Loucy (cell line): ENCODE results near the gene TCEA3.

Experiments used
- H2AFZ ChIP-seq: fragments of 200-600 bp; sonication (generic); 2 replicates; pipeline ENCODE4 v1.6.0; 2016; ENCODE audit warnings: antibody characterized with exemption, mild to moderate bottlenecking, low read length, moderate library complexity
- H3F3A ChIP-seq: fragments of 200-600 bp; 2 replicates; pipeline ENCODE4 v1.6.0; 2016; ENCODE audit warnings: antibody characterized with exemption, low read depth, mild to moderate bottlenecking
- H3K27me3 ChIP-seq: fragments of 200-600 bp; sonication (generic); 2 replicates; pipeline ENCODE4 v1.6.1; 2014; ENCODE audit warnings: low read length, mild to moderate bottlenecking; ENCODE audit not compliant: insufficient read depth, poor library complexity, severe bottlenecking
- H3K36me3 ChIP-seq: fragments of 200-600 bp; sonication (generic); 2 replicates; pipeline ENCODE4 v1.6.1; 2016; ENCODE audit warnings: low read length; ENCODE audit not compliant: insufficient read depth
- H3K4me1 ChIP-seq: fragments of 200-600 bp; sonication (generic); 2 replicates; pipeline ENCODE4 v1.5.1; 2014; ENCODE audit warnings: low read length, mild to moderate bottlenecking; ENCODE audit not compliant: insufficient read depth, poor library complexity, severe bottlenecking
- H3K4me2 ChIP-seq: fragments of 200-600 bp; sonication (generic); 2 replicates; pipeline ENCODE4 v1.6.0; 2014; ENCODE audit warnings: antibody characterized with exemption, low read length, low read depth, mild to moderate bottlenecking; ENCODE audit not compliant: poor library complexity, severe bottlenecking
- H3K4me3 ChIP-seq: fragments of 200-600 bp; sonication (generic); 2 replicates; pipeline ENCODE4 v1.5.1; 2014; ENCODE audit warnings: low read length, mild to moderate bottlenecking, mixed read lengths; ENCODE audit not compliant: poor library complexity, severe bottlenecking
- H3K79me2 ChIP-seq: fragments of 200-600 bp; sonication (generic); 2 replicates; pipeline ENCODE4 v1.6.1; 2014; ENCODE audit warnings: low read length; ENCODE audit not compliant: insufficient read depth
- H3K9ac ChIP-seq: fragments of 200-600 bp; sonication (generic); 2 replicates; pipeline ENCODE4 v1.6.0; 2014; ENCODE audit warnings: mild to moderate bottlenecking, low read depth, low read length, moderate library complexity; ENCODE audit not compliant: poor library complexity, severe bottlenecking
- H3K9me2 ChIP-seq: fragments of 200-600 bp; sonication (generic); replicated peaks from 2 replicates; pipeline ENCODE4 v1.6.1; 2016; ENCODE audit warnings: low read depth, low read length, mixed read lengths
- H3K9me3 ChIP-seq: fragments of 200-600 bp; sonication (generic); 2 replicates; pipeline ENCODE4 v1.6.1; 2014; ENCODE audit warnings: mild to moderate bottlenecking, antibody characterized with exemption, low read length, low read depth; ENCODE audit not compliant: insufficient read depth
- H4K20me1 ChIP-seq: fragments of 200-600 bp; sonication (generic); 2 replicates; pipeline ENCODE4 v1.6.0; 2014; ENCODE audit warnings: antibody characterized with exemption, low read length, mild to moderate bottlenecking; ENCODE audit not compliant: insufficient read depth, poor library complexity, severe bottlenecking
- EZH2phosphoT487 ChIP-seq: fragments of 200-600 bp; IDR thresholded peaks from 2 replicates; pipeline ENCODE4 v1.6.1; 2018; ENCODE audit warnings: antibody characterized with exemption, mild to moderate bottlenecking, moderate library complexity, borderline replicate concordance
- TF ChIP-seq, protein P1 (sequence below): fragments of 200-600 bp; sonication (generic); conservative IDR thresholded peaks from 2 replicates; pipeline ENCODE4 v1.5.1; 2014; ENCODE audit warnings: mild to moderate bottlenecking, antibody characterized with exemption, low read length

TCEA3 gene

DNA sequence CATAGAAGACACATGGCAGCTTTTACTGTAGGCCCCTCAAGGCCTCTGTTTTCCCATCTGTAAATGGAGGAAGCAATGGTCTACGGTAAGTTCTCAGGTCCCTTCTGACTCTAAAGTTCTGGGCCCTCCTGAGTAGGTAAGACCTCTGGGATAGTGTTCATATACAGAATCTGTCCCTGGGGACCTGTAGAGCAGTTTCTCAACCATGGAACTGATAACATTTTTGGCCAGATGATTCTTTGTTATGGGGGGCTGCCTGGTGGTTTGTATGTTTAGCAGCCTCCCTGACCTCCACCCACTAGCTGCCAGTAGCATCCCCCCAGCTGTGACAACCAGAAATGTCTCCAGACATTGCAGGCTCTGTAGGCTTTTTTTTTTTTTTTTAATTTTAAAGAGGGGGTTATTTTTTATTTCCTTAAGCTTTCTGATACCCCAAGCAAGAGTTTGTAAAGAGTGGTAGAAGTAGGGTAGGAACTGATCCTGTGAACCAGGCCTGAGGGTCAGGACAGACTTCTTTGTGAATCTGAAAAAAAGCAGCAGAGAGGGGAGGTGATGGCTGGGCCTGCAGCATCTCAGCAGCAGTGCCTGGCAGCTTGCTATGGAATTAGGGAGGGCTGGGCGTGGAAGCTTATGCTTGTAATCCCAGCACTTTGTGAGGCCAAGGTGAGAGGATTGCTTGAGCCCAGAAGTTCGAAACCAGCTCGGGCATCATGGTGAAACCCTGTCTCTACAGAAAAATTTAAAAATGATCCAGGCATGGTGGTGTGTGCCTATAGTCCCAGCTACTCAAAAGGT is 20.2 kb upstream of the TCEA3 start:
- no peaks in the 10 kb centered on the region for H3K9me2 ChIP-seq
- H4K20me1 ChIP-seq: no peaks in the 10 kb centered on the region
- H2AFZ ChIP-seq: no peak overlapping the region
- no peak overlapping the region for H3K9ac ChIP-seq
- H3K79me2 ChIP-seq: no peaks in the 10 kb centered on the region
- no peak for TF ChIP-seq EZH2phosphoT487
- TF ChIP-seq, protein P1, sequence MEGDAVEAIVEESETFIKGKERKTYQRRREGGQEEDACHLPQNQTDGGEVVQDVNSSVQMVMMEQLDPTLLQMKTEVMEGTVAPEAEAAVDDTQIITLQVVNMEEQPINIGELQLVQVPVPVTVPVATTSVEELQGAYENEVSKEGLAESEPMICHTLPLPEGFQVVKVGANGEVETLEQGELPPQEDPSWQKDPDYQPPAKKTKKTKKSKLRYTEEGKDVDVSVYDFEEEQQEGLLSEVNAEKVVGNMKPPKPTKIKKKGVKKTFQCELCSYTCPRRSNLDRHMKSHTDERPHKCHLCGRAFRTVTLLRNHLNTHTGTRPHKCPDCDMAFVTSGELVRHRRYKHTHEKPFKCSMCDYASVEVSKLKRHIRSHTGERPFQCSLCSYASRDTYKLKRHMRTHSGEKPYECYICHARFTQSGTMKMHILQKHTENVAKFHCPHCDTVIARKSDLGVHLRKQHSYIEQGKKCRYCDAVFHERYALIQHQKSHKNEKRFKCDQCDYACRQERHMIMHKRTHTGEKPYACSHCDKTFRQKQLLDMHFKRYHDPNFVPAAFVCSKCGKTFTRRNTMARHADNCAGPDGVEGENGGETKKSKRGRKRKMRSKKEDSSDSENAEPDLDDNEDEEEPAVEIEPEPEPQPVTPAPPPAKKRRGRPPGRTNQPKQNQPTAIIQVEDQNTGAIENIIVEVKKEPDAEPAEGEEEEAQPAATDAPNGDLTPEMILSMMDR: no peak
- H3F3A ChIP-seq: no peaks in the 10 kb centered on the region
- H3K4me3 ChIP-seq: no peak overlapping the region
- no peaks in the 10 kb centered on the region for H3K27me3 ChIP-seq
- H3K36me3 ChIP-seq: no peaks in the 10 kb centered on the region
- no peak overlapping the region for H3K4me2 ChIP-seq
- no peaks in the 10 kb centered on the region for H3K4me1 ChIP-seq
- H3K9me3 ChIP-seq: no peaks in the 10 kb centered on the region

DNA sequence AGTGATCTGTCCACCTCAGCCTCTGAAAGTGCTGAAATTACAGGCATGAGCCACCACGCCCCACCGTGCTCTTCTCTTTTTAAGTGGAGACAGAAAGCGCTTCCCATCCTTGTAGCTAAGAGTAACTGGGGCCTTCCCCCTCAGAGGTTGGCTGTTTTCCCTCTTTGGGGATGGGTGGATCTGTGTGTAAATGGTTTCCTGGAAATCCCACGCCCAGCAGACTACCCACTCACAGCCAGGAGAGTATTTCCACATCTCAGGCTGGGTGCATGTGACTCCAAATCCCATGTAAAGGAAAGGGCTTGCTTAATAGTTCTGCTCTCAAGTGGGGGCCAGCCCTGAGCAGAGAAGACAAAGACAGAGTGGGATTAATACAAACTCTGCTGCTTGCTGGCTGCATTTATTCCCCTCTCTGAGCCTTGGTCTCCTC is 19.6 kb upstream of the TCEA3 start:
- no peak overlapping the region for H2AFZ ChIP-seq
- H3K9ac ChIP-seq: no peak overlapping the region

DNA sequence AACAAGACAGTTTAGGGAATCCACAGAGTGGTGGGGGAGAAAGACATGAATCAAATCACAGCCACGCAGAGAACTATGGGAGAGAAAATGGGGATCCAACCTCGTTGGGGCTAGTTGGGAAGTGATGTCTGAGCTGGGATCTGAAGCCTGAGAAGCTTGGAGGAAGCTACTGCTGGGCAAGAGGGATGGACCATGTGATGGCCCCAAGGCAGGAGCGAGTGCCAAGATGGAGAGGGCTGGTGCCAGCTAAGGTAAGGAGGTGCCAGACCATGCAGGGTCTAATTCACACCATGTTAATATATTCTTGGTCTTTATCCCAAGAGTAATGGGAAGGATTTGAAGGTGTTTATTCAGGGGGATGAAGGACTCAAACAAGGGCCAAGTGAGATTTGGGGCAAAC is 18.2 kb upstream of the TCEA3 start:
- Histone ChIP-seq H3F3A (no peaks in the 10 kb centered on the region), H2AFZ (no peak overlapping the region), H3K27me3 (no peaks in the 10 kb centered on the region), H3K4me1 (no peaks in the 10 kb centered on the region), H3K36me3 (no peaks in the 10 kb centered on the region), H3K79me2 (no peaks in the 10 kb centered on the region), H3K9me3 (no peaks in the 10 kb centered on the region), H3K9me2 (no peaks in the 10 kb centered on the region), H3K4me2 (no peak overlapping the region), H3K4me3 (no peak overlapping the region), H3K9ac (no peak overlapping the region), H4K20me1 (no peaks in the 10 kb centered on the region)
- TF ChIP-seq, protein P1: no peak
- TF ChIP-seq EZH2phosphoT487: no peak

More for the DNA sequence above, 19.6 kb upstream of the TCEA3 start:
- TF ChIP-seq, protein P1: no peak
- TF ChIP-seq EZH2phosphoT487: no peak
- H3K4me3 ChIP-seq: no peak overlapping the region
- no peaks in the 10 kb centered on the region for H3K79me2 ChIP-seq
- no peaks in the 10 kb centered on the region for H3K4me1 ChIP-seq
- no peaks in the 10 kb centered on the region for H3F3A ChIP-seq
- H3K9me3 ChIP-seq: no peaks in the 10 kb centered on the region
- no peaks in the 10 kb centered on the region for H3K27me3 ChIP-seq
- H4K20me1 ChIP-seq: no peaks in the 10 kb centered on the region
- no peaks in the 10 kb centered on the region for H3K9me2 ChIP-seq
- no peak overlapping the region for H3K4me2 ChIP-seq
- H3K36me3 ChIP-seq: no peaks in the 10 kb centered on the region
